ENCODE data around the gene DMRTB1. TPM values are rescaled to one million over a fixed set of nuclear protein-coding genes. Genes with fewer than 3 reads are reported as not detected.

Gene DMRTB1
- total and polyA plus RNA-seq, 2 of the 8 experiments (the other 6 are each of a cell fraction or from before 2014, with no cell fraction given) = 0.06 to 0.35 TPM

DNA sequence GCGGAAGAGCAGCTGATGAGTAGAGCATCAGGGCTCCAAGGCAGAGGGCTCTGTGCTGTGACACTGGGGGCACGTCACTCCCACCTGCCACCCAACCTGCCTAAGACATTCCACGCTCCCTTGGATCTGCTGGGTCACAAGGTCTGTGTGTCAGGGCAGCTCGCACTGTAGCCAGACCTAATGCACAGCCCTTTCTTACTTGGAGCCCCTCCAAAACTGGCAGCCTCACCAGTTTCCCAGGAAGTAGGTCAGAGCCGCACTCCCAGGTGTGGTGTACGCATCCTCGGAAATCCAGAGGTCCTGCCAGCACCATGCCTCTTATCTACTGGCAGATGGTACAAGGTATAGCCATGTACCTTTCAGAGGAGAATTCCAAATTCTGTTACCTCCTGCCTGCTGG is 22.3 kb downstream of the DMRTB1 start:
- H3K27me3 ChIP-seq (replicated peaks in 1 of 4; ENCODE audit: control insufficient read depth in 3 of 4, extremely low read depth in 1 of 4, insufficient read depth in 3 of 4, low read length in 3 of 4) = peaks cover 0 to 3% (median under 1%) of the 10 kb centered on the region in 4 experiments; a peak in 1 of 7 replicates
- H3K79me2 ChIP-seq (ENCODE audit: control insufficient read depth in 1 of 2, insufficient read depth in 2 of 2, low read length in 2 of 2) = no peaks in the 10 kb centered on the region; a peak in 1 of 4 replicates
- no peaks in the 10 kb centered on the region for H3K9me3 ChIP-seq (ENCODE audit: insufficient read depth in 2 of 2, low read depth in 1 of 2, low read length in 1 of 2)
- no peak overlapping the region for H2BK15ac ChIP-seq (ENCODE audit: low read length)
- H4K20me1 ChIP-seq (replicated peaks in 1 of 2; ENCODE audit: control insufficient read depth in 1 of 2, insufficient read depth in 2 of 2, low read length in 2 of 2) = no peaks in the 10 kb centered on the region
- no peak overlapping the region for H2AK5ac ChIP-seq (ENCODE audit: low read depth, low read length)
- no peak overlapping the region for H4K8ac ChIP-seq (ENCODE audit: extremely low read depth, insufficient read depth, low read length)
- DNase-seq (ENCODE audit: low read depth in 1 of 2, low spot score in 2 of 2) (no peak), FAIRE-seq (no peak)
- no peak overlapping the region for H2BK12ac ChIP-seq (ENCODE audit: low read depth, low read length)
- H3K14ac ChIP-seq (ENCODE audit: insufficient read length) = no peak overlapping the region
- no peak overlapping the region for H4K5ac ChIP-seq (ENCODE audit: insufficient read length, low read depth, low read length)
- H2BK20ac ChIP-seq (ENCODE audit: low read length) = 0 out of 2 replicates have a peak overlapping the region, but pooled peaks have one; percentile 6
- H3K4me2 ChIP-seq (ENCODE audit: insufficient read depth in 1 of 2, low read depth in 2 of 2, low read length in 2 of 2) = no peak overlapping the region
- H3K27ac ChIP-seq (ENCODE audit: low read depth, low read length) = no peak overlapping the region
- peaks cover 0 to 12% (median 2%) of the 10 kb centered on the region in 4 experiments; a peak in 5 of 7 replicates for H3K4me1 ChIP-seq (replicated peaks in 1 of 4; ENCODE audit: control insufficient read depth in 3 of 4, insufficient read depth in 4 of 4, low read length in 3 of 4)
- H3K18ac ChIP-seq (ENCODE audit: extremely low read depth, low read length) = no peak overlapping the region
- H3K4ac ChIP-seq (replicated peaks; ENCODE audit: insufficient read length, low read depth, low read length) = no peak overlapping the region
- no peak overlapping the region for H2AFZ ChIP-seq (ENCODE audit: low read length)
- no peak overlapping the region for H3K23ac ChIP-seq (ENCODE audit: insufficient read length)
- ChIA-PET CTCF (ENCODE audit: partially characterized antibody) (interaction anchor here (2.1 to 6.9 kb wide), 4 partner anchors 8 to 113 kb away, joined by 5 to 95 read pairs (median 40); no protein-coding TSS in a partner anchor), POLR2A (ENCODE audit: partially characterized antibody) (no interaction called here)
- H3K56ac ChIP-seq (replicated peaks; ENCODE audit: insufficient read length, low read depth, low read length) = no peak overlapping the region
- H3K36me3 ChIP-seq (ENCODE audit: control insufficient read depth in 2 of 4, insufficient read depth in 4 of 4, low read length in 3 of 4) = no peaks in the 10 kb centered on the region
- no peak overlapping the region for H3K4me3 ChIP-seq (ENCODE audit: extremely low read depth in 1 of 4, insufficient read depth in 2 of 4, low read depth in 3 of 4, low read length in 4 of 4)
- no peak overlapping the region for H4K91ac ChIP-seq (replicated peaks; ENCODE audit: insufficient read length, low read length)
- no peaks in the 10 kb centered on the region for H3K23me2 ChIP-seq (ENCODE audit: low read depth, low read length)
- H3K79me1 ChIP-seq (ENCODE audit: low read depth, low read length) = no peaks in the 10 kb centered on the region
- no peak overlapping the region for H2BK120ac ChIP-seq (replicated peaks; ENCODE audit: low read depth, low read length)
- H2BK5ac ChIP-seq (ENCODE audit: low read depth, low read length) = peak overlapping the region; percentile 26; the same call in 1 of the 2 replicates
- no peak overlapping the region for H3K9ac ChIP-seq (replicated peaks in 1 of 4; ENCODE audit: extremely low read depth in 1 of 4, low read depth in 3 of 4, low read length in 3 of 4)
- WGBS, 2 experiments (ENCODE audit: extremely low coverage in 1 of 2, insufficient coverage in 1 of 2, insufficient read length in 1 of 2, insufficient replicate concordance in 2 of 2, low coverage in 1 of 2, low lambda C conversion rate in 2 of 2, missing lambda C conversion rate in 1 of 2) = 88% methylated on average over 7 of the region's 7 CpGs; no CpG with 5 or more reads in 1 of the 2 experiments
- no peak for TF ChIP-seq SIX5 (IDR thresholded peaks at IDR 0.05; ENCODE audit: low read depth, low read length)
- TF ChIP-seq EZH2 (IDR thresholded peaks at IDR 0.05; ENCODE audit: low read depth, low read length, severe bottlenecking) = no peak
- TF ChIP-seq BRCA1 (IDR thresholded peaks at IDR 0.05; ENCODE audit: low read depth, low read length) = no peak
- TF ChIP-seq JUND (IDR thresholded peaks at IDR 0.05; ENCODE audit: low read length) = no peak
- no peak for TF ChIP-seq SP1 (IDR thresholded peaks at IDR 0.05; ENCODE audit: low read depth, low read length)
- no peak for TF ChIP-seq TEAD4 (IDR thresholded peaks at IDR 0.05; ENCODE audit: low read depth, low read length)
- TF ChIP-seq SP4 (IDR thresholded peaks at IDR 0.05; ENCODE audit: low read length) = no peak
- no peak for TF ChIP-seq RXRA (IDR thresholded peaks at IDR 0.05; ENCODE audit: insufficient read depth, low read depth, low read length)
- no peak for TF ChIP-seq ATF2 (IDR thresholded peaks at IDR 0.05; ENCODE audit: low read length)
- TF ChIP-seq SIRT6 (IDR thresholded peaks at IDR 0.05; ENCODE audit: low read length) = no peak
- TF ChIP-seq MAFK (IDR thresholded peaks at IDR 0.05; ENCODE audit: low read depth, low read length) = no peak
- TF ChIP-seq SIN3A (conservative IDR thresholded peaks at IDR 0.05 in 1 of 2, IDR thresholded peaks at IDR 0.05 in 1 of 2; ENCODE audit: low read depth in 1 of 2, low read length in 2 of 2) = no peak
- no peak for TF ChIP-seq RFX5 (IDR thresholded peaks at IDR 0.05; ENCODE audit: borderline replicate concordance, low read depth, low read length)
